D721Med (cell line): ENCODE data around the gene ENTREP1.

ENCODE experiments used
- DNase-seq: peaks from one replicate; pipeline ENCODE4 v3.0.0; 2011; ENCODE audit warnings: low spot score; ENCODE audit not compliant: insufficient read length
- FAIRE-seq: peaks from 2 replicates; lab custom pipeline; 2011; peaks lifted over from hg19 to GRCh38; lab: Jason Lieb, UNC
- TF ChIP-seq, protein P1 (sequence below): IDR thresholded peaks from 2 replicates; pipeline ENCODE4 v1.5.1; 2012; ENCODE audit warnings: mild to moderate bottlenecking, control low read depth; ENCODE audit not compliant: insufficient read depth; ENCODE audit errors: missing control alignments

The ENTREP1 gene, protein sequence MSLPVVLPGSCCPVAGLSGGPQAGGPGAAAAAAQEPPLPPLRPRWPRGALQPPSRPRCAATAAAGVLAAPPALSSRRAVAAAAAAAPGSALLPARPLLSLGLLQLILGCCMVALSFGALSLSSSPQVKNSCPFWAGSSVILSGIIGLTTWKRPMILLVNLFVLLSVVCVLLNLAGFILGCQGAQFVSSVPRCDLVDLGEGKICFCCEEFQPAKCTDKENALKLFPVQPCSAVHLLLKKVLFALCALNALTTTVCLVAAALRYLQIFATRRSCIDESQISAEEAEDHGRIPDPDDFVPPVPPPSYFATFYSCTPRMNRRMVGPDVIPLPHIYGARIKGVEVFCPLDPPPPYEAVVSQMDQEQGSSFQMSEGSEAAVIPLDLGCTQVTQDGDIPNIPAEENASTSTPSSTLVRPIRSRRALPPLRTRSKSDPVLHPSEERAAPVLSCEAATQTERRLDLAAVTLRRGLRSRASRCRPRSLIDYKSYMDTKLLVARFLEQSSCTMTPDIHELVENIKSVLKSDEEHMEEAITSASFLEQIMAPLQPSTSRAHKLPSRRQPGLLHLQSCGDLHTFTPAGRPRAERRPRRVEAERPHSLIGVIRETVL

GRCh38 chr9:69324549-69325401, at the start of gene ENTREP1:
Gene ENTREP1 (plus strand): TSS chr9:69325215. CDS start chr9:69325310, 95 bp downstream.
- FAIRE-seq (no peak), DNase-seq (no peak)
- TF ChIP-seq, protein P1, sequence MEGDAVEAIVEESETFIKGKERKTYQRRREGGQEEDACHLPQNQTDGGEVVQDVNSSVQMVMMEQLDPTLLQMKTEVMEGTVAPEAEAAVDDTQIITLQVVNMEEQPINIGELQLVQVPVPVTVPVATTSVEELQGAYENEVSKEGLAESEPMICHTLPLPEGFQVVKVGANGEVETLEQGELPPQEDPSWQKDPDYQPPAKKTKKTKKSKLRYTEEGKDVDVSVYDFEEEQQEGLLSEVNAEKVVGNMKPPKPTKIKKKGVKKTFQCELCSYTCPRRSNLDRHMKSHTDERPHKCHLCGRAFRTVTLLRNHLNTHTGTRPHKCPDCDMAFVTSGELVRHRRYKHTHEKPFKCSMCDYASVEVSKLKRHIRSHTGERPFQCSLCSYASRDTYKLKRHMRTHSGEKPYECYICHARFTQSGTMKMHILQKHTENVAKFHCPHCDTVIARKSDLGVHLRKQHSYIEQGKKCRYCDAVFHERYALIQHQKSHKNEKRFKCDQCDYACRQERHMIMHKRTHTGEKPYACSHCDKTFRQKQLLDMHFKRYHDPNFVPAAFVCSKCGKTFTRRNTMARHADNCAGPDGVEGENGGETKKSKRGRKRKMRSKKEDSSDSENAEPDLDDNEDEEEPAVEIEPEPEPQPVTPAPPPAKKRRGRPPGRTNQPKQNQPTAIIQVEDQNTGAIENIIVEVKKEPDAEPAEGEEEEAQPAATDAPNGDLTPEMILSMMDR = no peak

- DNase-seq (no peak), FAIRE-seq (no peak)
- TF ChIP-seq, protein P1 = no peak
Measured at GRCh38 chr9:69276775-69277174, 48.2 kb upstream of the ENTREP1 start.

GRCh38 chr9:69279084-69279731, 45.8 kb upstream of the ENTREP1 start:
- TF ChIP-seq, protein P1 = no peak
- no peak for FAIRE-seq
- no peak for DNase-seq

DNA sequence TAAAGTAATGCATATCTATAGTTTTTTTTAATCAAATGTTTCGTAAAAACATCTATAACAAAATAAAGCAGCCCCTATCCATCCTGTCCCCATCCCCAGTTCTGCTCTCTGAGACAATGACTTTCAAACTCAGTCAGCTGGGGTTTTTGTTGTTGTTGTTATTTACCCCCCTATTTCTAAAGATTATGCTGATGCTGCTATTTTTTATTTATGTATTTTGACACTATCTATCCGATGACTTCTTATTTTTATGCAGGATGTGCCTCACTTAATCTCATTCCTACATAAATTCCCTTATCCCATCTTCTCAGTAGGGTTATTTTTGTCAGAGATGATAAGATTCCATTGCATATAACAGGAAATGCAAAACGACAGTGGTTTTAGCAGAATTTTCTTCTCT, 45.3 kb upstream of the ENTREP1 start:
- TF ChIP-seq, protein P1 = no peak
- FAIRE-seq (no peak), DNase-seq (no peak)

GRCh38 chr9:69283003-69283402, 42.0 kb upstream of the ENTREP1 start:
- no peak for FAIRE-seq
- TF ChIP-seq, protein P1 = no peak

GRCh38 chr9:69292078-69292477, 32.9 kb upstream of the ENTREP1 start:
- TF ChIP-seq, protein P1 = no peak
- DNase-seq (no peak), FAIRE-seq (no peak)

More at GRCh38 chr9:69283003-69283402, 42.0 kb upstream of the ENTREP1 start:
- no peak for DNase-seq
